OCI-LY1 (cell line): ENCODE measurements around the gene B4GALNT2.
"Not testable (repeated sequence)": the region's sequence is repeated elsewhere in the genome, so short reads cannot be mapped to it uniquely, and the experiment has no call there.

Experiments used
- H2AFZ ChIP-seq: fragments of 200-600 bp; sonication (generic), shearing (Covaris generic); 2 replicates; pipeline ENCODE4 v1.6.0; 2014; ENCODE audit warnings: antibody characterized with exemption, mild to moderate bottlenecking, low read length
- H3F3A ChIP-seq: fragments of 200-600 bp; sonication (generic), shearing (Covaris generic); 2 replicates; pipeline ENCODE4 v1.6.0; 2014; ENCODE audit warnings: mild to moderate bottlenecking, antibody characterized with exemption, low read length, moderate library complexity; ENCODE audit not compliant: insufficient read depth
- H3K27ac ChIP-seq: fragments of 200-600 bp; sonication (generic); 2 replicates; pipeline ENCODE4 v1.5.1; 2014; ENCODE audit warnings: low read length, mixed run types, mild to moderate bottlenecking, low read depth; ENCODE audit not compliant: poor library complexity, severe bottlenecking
- H3K27me3 ChIP-seq: fragments of 200-600 bp; sonication (generic); 2 replicates; pipeline ENCODE4 v1.6.0; 2014; ENCODE audit warnings: antibody characterized with exemption, mild to moderate bottlenecking, low read length, moderate library complexity; ENCODE audit not compliant: insufficient read depth
- H3K36me3 ChIP-seq: fragments of 200-600 bp; sonication (generic); 2 replicates; pipeline ENCODE4 v1.6.1; 2014; ENCODE audit warnings: mild to moderate bottlenecking, antibody characterized with exemption, low read length, moderate library complexity, mixed read lengths; ENCODE audit not compliant: insufficient read depth
- H3K4me1 ChIP-seq: fragments of 200-600 bp; sonication (generic); 2 replicates; pipeline ENCODE4 v1.5.1; 2014; ENCODE audit warnings: mild to moderate bottlenecking, low read length, moderate library complexity; ENCODE audit not compliant: insufficient read depth, severe bottlenecking
- H3K4me2 ChIP-seq: fragments of 200-600 bp; sonication (generic), shearing (Covaris generic); 2 replicates; pipeline ENCODE4 v1.6.1; 2014; ENCODE audit warnings: low read length
- H3K4me3 ChIP-seq: fragments of 200-600 bp; sonication (generic); 2 replicates; pipeline ENCODE4 v1.5.1; 2014; ENCODE audit warnings: low read length, low read depth, mild to moderate bottlenecking, mixed read lengths; ENCODE audit not compliant: poor library complexity, severe bottlenecking
- H3K79me2 ChIP-seq: fragments of 200-600 bp; shearing (Covaris generic); 2 replicates; pipeline ENCODE4 v1.6.1; 2016; ENCODE audit warnings: mixed run types, low read length, mixed read lengths; ENCODE audit not compliant: insufficient read depth
- H3K9ac ChIP-seq: fragments of 200-600 bp; sonication (generic), shearing (Covaris generic); 2 replicates; pipeline ENCODE4 v1.6.1; 2014; ENCODE audit warnings: mild to moderate bottlenecking, low read length, mixed read lengths
- H3K9me2 ChIP-seq: fragments of 200-600 bp; sonication (generic), shearing (Covaris generic); 2 replicates; pipeline ENCODE4 v1.6.1; 2014; ENCODE audit warnings: low read depth, mild to moderate bottlenecking, low read length, mixed read lengths
- H3K9me3 ChIP-seq: fragments of 200-600 bp; shearing (Covaris generic); 2 replicates; pipeline ENCODE4 v1.6.1; 2014; ENCODE audit warnings: low read length, mixed read lengths
- H4K20me1 ChIP-seq: fragments of 200-600 bp; sonication (generic), shearing (Covaris generic); 2 replicates; pipeline ENCODE4 v1.6.0; 2016; ENCODE audit warnings: mild to moderate bottlenecking, low read length; ENCODE audit not compliant: insufficient read depth
- CTCF ChIP-seq: fragments of 200-600 bp; sonication (generic), shearing (Covaris generic); IDR thresholded peaks from 2 replicates; pipeline ENCODE4 v1.5.1; 2017; ENCODE audit warnings: mild to moderate bottlenecking, antibody characterized with exemption, low read length, moderate library complexity, mixed read lengths
- EZH2 ChIP-seq: fragments of 200-600 bp; sonication (generic), shearing (Covaris generic); IDR thresholded peaks from 2 replicates; pipeline ENCODE4 v1.8.0; 2017; ENCODE audit warnings: borderline replicate concordance, mixed run types, mild to moderate bottlenecking, antibody characterized with exemption, low read length, moderate library complexity, mixed read lengths

Gene B4GALNT2

GRCh38 chr17:49180303-49180702 is 47.7 kb downstream of the B4GALNT2 start:
- Histone ChIP-seq H3K4me2 (no peak overlapping the region), H3K4me1 (no peaks in the 10 kb centered on the region), H2AFZ (no peak overlapping the region), H3K27ac (no peak overlapping the region), H4K20me1 (no peaks in the 10 kb centered on the region), H3F3A (no peaks in the 10 kb centered on the region), H3K27me3 (peaks cover 6% of the 10 kb centered on the region; the same call in 1 of the 2 replicates), H3K9me3 (peaks cover 20% of the 10 kb centered on the region), H3K36me3 (no peaks in the 10 kb centered on the region; the same call in 1 of the 2 replicates), H3K9me2 (no peaks in the 10 kb centered on the region), H3K4me3 (no peak overlapping the region), H3K9ac (no peak overlapping the region), H3K79me2 (no peaks in the 10 kb centered on the region)
- TF ChIP-seq EZH2 (no peak), CTCF (peak; percentile 95)

- H3K27me3 ChIP-seq: no peaks in the 10 kb centered on the region; the same call in 1 of the 2 replicates
- H3K9ac ChIP-seq: no peak overlapping the region
- H3F3A ChIP-seq: no peaks in the 10 kb centered on the region
- no peak overlapping the region for H3K4me2 ChIP-seq
- H4K20me1 ChIP-seq: no peaks in the 10 kb centered on the region
- H3K79me2 ChIP-seq: no peaks in the 10 kb centered on the region
- H3K36me3 ChIP-seq: no peaks in the 10 kb centered on the region; the same call in 1 of the 2 replicates
- no peaks in the 10 kb centered on the region for H3K9me2 ChIP-seq
- H3K4me3 ChIP-seq: no peak overlapping the region
- H3K27ac ChIP-seq: no peak overlapping the region
- no peak for TF ChIP-seq EZH2
- H3K4me1 ChIP-seq: no peaks in the 10 kb centered on the region
- no peak overlapping the region for H2AFZ ChIP-seq
- peaks cover 19% of the 10 kb centered on the region for H3K9me3 ChIP-seq
These were observed 48.5 kb downstream of the B4GALNT2 start for GRCh38 chr17:49180998-49181635.

GRCh38 chr17:49183341-49183740 is 50.8 kb downstream of the B4GALNT2 start:
- Histone ChIP-seq H3K27me3 (no peaks in the 10 kb centered on the region; the same call in 1 of the 2 replicates), H3K4me3 (no peak overlapping the region), H3K4me2 (no peak overlapping the region), H3K36me3 (no peaks in the 10 kb centered on the region; the same call in 1 of the 2 replicates), H3K4me1 (no peaks in the 10 kb centered on the region), H3K9me3 (peaks cover 14% of the 10 kb centered on the region), H3K9me2 (no peaks in the 10 kb centered on the region), H3K9ac (no peak overlapping the region), H4K20me1 (no peaks in the 10 kb centered on the region), H3K27ac (no peak overlapping the region), H2AFZ (no peak overlapping the region), H3K79me2 (no peaks in the 10 kb centered on the region), H3F3A (no peaks in the 10 kb centered on the region)
- TF ChIP-seq CTCF: no peak
- no peak for TF ChIP-seq EZH2

GRCh38 chr17:49183801-49184200 is 51.2 kb downstream of the B4GALNT2 start:
- H3F3A ChIP-seq: no peaks in the 10 kb centered on the region
- no peaks in the 10 kb centered on the region for H3K79me2 ChIP-seq
- no peak overlapping the region for H3K27ac ChIP-seq
- H3K9me2 ChIP-seq: no peaks in the 10 kb centered on the region
- no peaks in the 10 kb centered on the region for H4K20me1 ChIP-seq
- H3K36me3 ChIP-seq: no peaks in the 10 kb centered on the region; the same call in 1 of the 2 replicates
- no peaks in the 10 kb centered on the region; the same call in 1 of the 2 replicates for H3K27me3 ChIP-seq
- no peak overlapping the region for H3K9ac ChIP-seq
- no peaks in the 10 kb centered on the region for H3K4me1 ChIP-seq
- H3K4me2 ChIP-seq: no peak overlapping the region
- H3K4me3 ChIP-seq: no peak overlapping the region
- TF ChIP-seq CTCF (no peak), EZH2 (no peak)
- H2AFZ ChIP-seq: no peak overlapping the region
- peaks cover 14% of the 10 kb centered on the region for H3K9me3 ChIP-seq

- H3K9me2 ChIP-seq, H3K27me3 ChIP-seq, H3F3A ChIP-seq, H3K79me2 ChIP-seq, H4K20me1 ChIP-seq, H3K36me3 ChIP-seq, H3K4me3 ChIP-seq, H2AFZ ChIP-seq, H3K9ac ChIP-seq, H3K4me2 ChIP-seq, H3K27ac ChIP-seq, H3K4me1 ChIP-seq: not testable (repeated sequence)
- peaks cover 14% of the 10 kb centered on the region for H3K9me3 ChIP-seq
These were observed 52.0 kb downstream of the B4GALNT2 start for GRCh38 chr17:49184522-49184921.
